HEK293T (cell line): ENCODE results near the gene RNF123.

Source experiments
- BHLHE40 ChIP-seq: fragments of 450-650 bp; IDR thresholded peaks from 2 replicates; pipeline ENCODE4 v1.6.1; 2016; ENCODE audit warnings: mild to moderate bottlenecking, moderate library complexity, borderline replicate concordance
- NFRKB ChIP-seq: fragments of 450-650 bp; IDR thresholded peaks from 2 replicates; pipeline ENCODE4 v1.6.1; 2016; ENCODE audit warnings: mild to moderate bottlenecking, moderate library complexity
- PKNOX1 ChIP-seq: fragments of 450-650 bp; IDR thresholded peaks from 2 replicates; pipeline ENCODE4 v1.6.1; 2016
- SUZ12 ChIP-seq: fragments of 450-650 bp; IDR thresholded peaks from 2 replicates; pipeline ENCODE4 v1.6.1; 2016; ENCODE audit warnings: mild to moderate bottlenecking

- TF ChIP-seq BHLHE40 (no peak), PKNOX1 (no peak), SUZ12 (no peak), NFRKB (no peak)
These were observed 74.6 kb downstream of the RNF123 start for GRCh38 chr3:49763981-49764380.
